ENCODE measurements around the gene S1PR4.

DNA sequence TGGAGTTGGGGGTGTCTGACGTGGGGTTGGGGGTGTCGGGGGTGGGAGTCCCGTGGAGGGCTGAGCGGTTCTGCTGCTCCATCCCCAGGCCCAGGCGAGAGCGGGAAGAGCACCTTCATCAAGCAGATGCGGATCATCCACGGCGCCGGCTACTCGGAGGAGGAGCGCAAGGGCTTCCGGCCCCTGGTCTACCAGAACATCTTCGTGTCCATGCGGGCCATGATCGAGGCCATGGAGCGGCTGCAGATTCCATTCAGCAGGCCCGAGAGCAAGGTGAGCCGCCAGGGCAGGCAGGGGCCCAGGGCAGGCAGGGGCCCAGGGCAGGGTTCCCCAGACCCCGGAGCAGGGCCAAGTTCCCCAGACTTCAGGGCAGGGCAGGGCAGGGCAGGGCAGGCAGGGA lies 30.1 kb upstream of the S1PR4 start:
- TF ChIP-seq, protein P1, sequence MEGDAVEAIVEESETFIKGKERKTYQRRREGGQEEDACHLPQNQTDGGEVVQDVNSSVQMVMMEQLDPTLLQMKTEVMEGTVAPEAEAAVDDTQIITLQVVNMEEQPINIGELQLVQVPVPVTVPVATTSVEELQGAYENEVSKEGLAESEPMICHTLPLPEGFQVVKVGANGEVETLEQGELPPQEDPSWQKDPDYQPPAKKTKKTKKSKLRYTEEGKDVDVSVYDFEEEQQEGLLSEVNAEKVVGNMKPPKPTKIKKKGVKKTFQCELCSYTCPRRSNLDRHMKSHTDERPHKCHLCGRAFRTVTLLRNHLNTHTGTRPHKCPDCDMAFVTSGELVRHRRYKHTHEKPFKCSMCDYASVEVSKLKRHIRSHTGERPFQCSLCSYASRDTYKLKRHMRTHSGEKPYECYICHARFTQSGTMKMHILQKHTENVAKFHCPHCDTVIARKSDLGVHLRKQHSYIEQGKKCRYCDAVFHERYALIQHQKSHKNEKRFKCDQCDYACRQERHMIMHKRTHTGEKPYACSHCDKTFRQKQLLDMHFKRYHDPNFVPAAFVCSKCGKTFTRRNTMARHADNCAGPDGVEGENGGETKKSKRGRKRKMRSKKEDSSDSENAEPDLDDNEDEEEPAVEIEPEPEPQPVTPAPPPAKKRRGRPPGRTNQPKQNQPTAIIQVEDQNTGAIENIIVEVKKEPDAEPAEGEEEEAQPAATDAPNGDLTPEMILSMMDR (IDR thresholded peaks at IDR 0.05): no peak
- no peak for TF ChIP-seq POLR2A (IDR thresholded peaks at IDR 0.05)

Measured in tibial nerve (tissue), 3 donors.